ENCODE data around the gene BTNL3. TPM values are rescaled to one million over a fixed set of nuclear protein-coding genes. Genes with fewer than 3 reads are reported as not detected.

The BTNL3 gene
- polyA plus RNA-seq, 2 of the 4 experiments (the other 2 are of a cell fraction): not detected

GRCh38 chr5:180988016-180988415 is 630 bp upstream of the BTNL3 start:
- no peak for TF ChIP-seq RNF2 (IDR thresholded peaks at IDR 0.05; ENCODE audit: borderline replicate concordance, low read depth)
- no peak for TF ChIP-seq CBX8 (IDR thresholded peaks at IDR 0.05)
- no peak for TF ChIP-seq CHD2 (IDR thresholded peaks at IDR 0.05; ENCODE audit: low read length, partially characterized antibody)
- TF ChIP-seq ZC3H11A (IDR thresholded peaks at IDR 0.05): no peak
- TF ChIP-seq REST (IDR thresholded peaks at IDR 0.05): no peak
- TF ChIP-seq MAX (IDR thresholded peaks at IDR 0.05): no peak
- TF ChIP-seq RAD21 (conservative IDR thresholded peaks at IDR 0.05 in 1 of 2, IDR thresholded peaks at IDR 0.05 in 1 of 2): no peak
- no peak for TF ChIP-seq JUNB (IDR thresholded peaks at IDR 0.05)
- no peak for TF ChIP-seq BHLHE40 (IDR thresholded peaks at IDR 0.05; ENCODE audit: low read depth, low read length)
- no peak for TF ChIP-seq MYC (IDR thresholded peaks at IDR 0.05; ENCODE audit: borderline replicate concordance, low read length)
- no peak for TF ChIP-seq FOXS1 (CRISPR knock-in tag; IDR thresholded peaks at IDR 0.05)
- DNase-seq (ENCODE audit: low read depth in 1 of 2, low spot score in 1 of 2) (no peak), ATAC-seq (no peak), FAIRE-seq (no peak)
- 28% methylated on average over 2 of the region's 2 CpGs for WGBS (ENCODE audit: missing lambda C conversion rate)
- Histone ChIP-seq H3K4me1 (no peaks in the 10 kb centered on the region), H3K27ac (no peak overlapping the region), H3K9me3 (no peaks in the 10 kb centered on the region), H3K4me3 (no peak overlapping the region), H3K4me2 (no peak overlapping the region)
- POLR2A ChIA-PET: no interaction called here
- CTCF ChIA-PET: no interaction called here

DNA sequence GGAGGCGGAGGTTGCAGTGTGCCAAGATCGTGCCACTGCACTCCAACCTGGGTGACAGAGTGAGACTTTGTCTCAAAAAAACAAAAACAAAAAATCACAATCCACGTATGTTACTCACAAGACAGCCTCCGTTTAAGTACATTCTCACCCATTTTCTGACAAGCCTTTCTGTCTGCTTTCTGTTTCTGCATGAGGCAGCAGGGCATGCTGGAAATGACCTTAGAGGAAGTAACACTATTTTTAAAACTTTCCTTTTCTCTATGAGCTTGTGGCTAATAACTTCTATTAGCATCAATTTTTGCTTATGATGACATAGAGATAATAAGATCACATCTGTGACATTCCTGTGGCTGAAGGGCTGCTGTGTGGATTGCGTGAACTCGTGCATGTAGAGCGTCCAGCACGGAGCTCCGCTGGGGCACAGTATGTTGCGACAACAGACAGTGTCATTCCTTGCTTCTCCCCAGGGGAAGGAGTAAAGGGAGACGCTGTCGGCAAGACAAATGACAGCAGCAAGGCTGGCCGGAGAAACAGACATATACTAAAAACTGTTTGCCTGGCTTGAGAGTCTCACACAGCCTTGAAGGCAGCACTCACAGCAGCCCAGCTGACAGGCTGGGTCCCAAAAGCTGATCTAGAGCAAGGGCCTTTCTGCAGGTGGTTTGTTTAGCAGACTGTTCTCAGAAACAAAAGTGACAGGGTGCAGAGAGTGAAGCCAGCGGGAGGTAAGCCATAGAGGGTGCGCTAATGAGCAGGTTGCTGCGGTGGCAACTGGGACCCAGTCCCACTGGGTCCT is 1.6 kb downstream of the BTNL3 start:
- FAIRE-seq: no peak
- CTCF ChIA-PET: no interaction called here

GRCh38 chr5:180990882-180991242 is 2.2 kb downstream of the BTNL3 start:
- DNase-seq (ENCODE audit: low read depth in 1 of 2, low spot score in 1 of 2) (no peak), FAIRE-seq (no peak), ATAC-seq (no peak)
- POLR2A ChIA-PET: no interaction called here
- no peak for TF ChIP-seq ZNF302 (CRISPR knock-in tag; IDR thresholded peaks at IDR 0.05)
- Histone ChIP-seq H3K4me2 (no peak overlapping the region), H3K9me3 (0 out of 3 replicates have a peak, but pooled peaks cover 3% of the 10 kb centered on the region), H3K4me1 (no peaks in the 10 kb centered on the region), H3K27ac (no peak overlapping the region), H3K4me3 (no peak overlapping the region)
- CTCF ChIA-PET: no interaction called here
- 72% methylated on average over 5 of the region's 5 CpGs for WGBS (ENCODE audit: missing lambda C conversion rate)

More for the DNA sequence above, 1.6 kb downstream of the BTNL3 start:
- 73% methylated on average over 16 of the region's 16 CpGs for WGBS (ENCODE audit: missing lambda C conversion rate)
- H3K4me1 ChIP-seq: no peaks in the 10 kb centered on the region
- POLR2A ChIA-PET: no interaction called here
- no peak for DNase-seq (ENCODE audit: low read depth in 1 of 2, low spot score in 1 of 2)
- no peak overlapping the region for H3K4me2 ChIP-seq
- H3K4me3 ChIP-seq: no peak overlapping the region
- H3K9me3 ChIP-seq: 0 out of 3 replicates have a peak, but pooled peaks cover 3% of the 10 kb centered on the region
- H3K27ac ChIP-seq: no peak overlapping the region
- TF ChIP-seq RARB (CRISPR knock-in tag; IDR thresholded peaks at IDR 0.05): no peak
- no peak for ATAC-seq

DNA sequence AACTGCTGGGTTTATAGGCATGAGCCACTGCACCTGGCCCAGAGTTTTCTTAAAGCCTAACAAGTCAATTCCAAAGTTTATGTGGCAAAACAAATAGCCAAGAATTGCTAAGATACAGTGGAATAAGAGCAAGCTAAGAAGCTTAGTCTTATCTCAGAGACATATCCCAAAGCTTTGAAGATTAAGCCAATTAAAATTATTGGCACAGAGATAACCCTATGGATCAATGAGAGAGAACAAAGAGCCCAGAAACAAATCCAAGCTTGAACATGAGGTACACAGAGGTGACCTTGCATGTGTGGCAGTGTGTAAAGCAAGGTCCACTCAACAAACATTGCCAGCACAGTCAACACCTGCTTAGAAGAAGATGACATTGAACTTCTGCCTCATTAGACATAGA is 13.3 kb downstream of the BTNL3 start:
- DNase-seq (ENCODE audit: low read depth in 1 of 2, low spot score in 1 of 2) (no peak), FAIRE-seq (no peak), ATAC-seq (no peak)
- Histone ChIP-seq H3K27ac (no peak overlapping the region), H3K4me2 (no peak overlapping the region), H3K4me3 (no peak overlapping the region), H3K9me3 (0 out of 3 replicates have a peak, but pooled peaks cover 2% of the 10 kb centered on the region), H3K4me1 (no peaks in the 10 kb centered on the region)
- POLR2A ChIA-PET: no interaction called here
- no peak for TF ChIP-seq CHD2 (IDR thresholded peaks at IDR 0.05; ENCODE audit: low read length, partially characterized antibody)
- TF ChIP-seq JUNB (IDR thresholded peaks at IDR 0.05): no peak
- no peak for TF ChIP-seq RNF2 (IDR thresholded peaks at IDR 0.05; ENCODE audit: borderline replicate concordance, low read depth)
- no peak for TF ChIP-seq KDM1A (IDR thresholded peaks at IDR 0.05; ENCODE audit: low read depth)
- no peak for TF ChIP-seq CEBPB (IDR thresholded peaks at IDR 0.05)
- no peak for TF ChIP-seq CTCF (IDR thresholded peaks at IDR 0.05)
- no peak for TF ChIP-seq PHF8 (IDR thresholded peaks at IDR 0.05; ENCODE audit: borderline replicate concordance, low read depth)
- TF ChIP-seq HOXA7 (CRISPR knock-in tag; IDR thresholded peaks at IDR 0.05): no peak
- CTCF ChIA-PET: no interaction called here

Measured in A549 (cell line).